LoVo (cell line): ENCODE measurements around the gene PTAFR.

Experiments used
- DNase-seq: peaks from one replicate; pipeline ENCODE4 v3.0.0-alpha.2; 2016; ENCODE audit warnings: low spot score

PTAFR gene

GRCh38 chr1:28178690-28179485, 2.4 kb upstream of the PTAFR start:
- DNase-seq: no peak

- no peak for DNase-seq
Measured at GRCh38 chr1:28175955-28176485, 470 bp downstream of the PTAFR start.

- DNase-seq: no peak
Measured at GRCh38 chr1:28173980-28174297, 2.6 kb downstream of the PTAFR start.

- DNase-seq: no peak
Measured at GRCh38 chr1:28173151-28173979, 3.1 kb downstream of the PTAFR start.

- no peak for DNase-seq
Measured at GRCh38 chr1:28172713-28173150, 3.8 kb downstream of the PTAFR start.

- no peak for DNase-seq
Measured at GRCh38 chr1:28171246-28171645, 5.2 kb downstream of the PTAFR start.

GRCh38 chr1:28170001-28170596, 6.4 kb downstream of the PTAFR start:
- DNase-seq: no peak

GRCh38 chr1:28163496-28164161, 12.9 kb downstream of the PTAFR start:
- DNase-seq: no peak

GRCh38 chr1:28162151-28162550, 14.3 kb downstream of the PTAFR start:
- DNase-seq: no peak

GRCh38 chr1:28161751-28162150, 14.7 kb downstream of the PTAFR start:
- no peak for DNase-seq

GRCh38 chr1:28160782-28161266, 15.7 kb downstream of the PTAFR start:
- DNase-seq: no peak

GRCh38 chr1:28159680-28160079, 16.8 kb downstream of the PTAFR start:
- DNase-seq: no peak

- no peak for DNase-seq
Measured at GRCh38 chr1:28159243-28159642, 17.2 kb downstream of the PTAFR start.

- DNase-seq: no peak
Measured at GRCh38 chr1:28157894-28158293, 18.6 kb downstream of the PTAFR start.

GRCh38 chr1:28156821-28157220, 19.7 kb downstream of the PTAFR start:
- DNase-seq: no peak

GRCh38 chr1:28155628-28156027, 20.9 kb downstream of the PTAFR start:
- DNase-seq: no peak

GRCh38 chr1:28154078-28154594, 22.4 kb downstream of the PTAFR start:
- DNase-seq: no peak

- no peak for DNase-seq
Measured at GRCh38 chr1:28150125-28150780, 26.2 kb downstream of the PTAFR start.

- DNase-seq: no peak
Measured at GRCh38 chr1:28148880-28149195, 27.7 kb downstream of the PTAFR start.

GRCh38 chr1:28147264-28148094, 29.0 kb downstream of the PTAFR start:
- no peak for DNase-seq
